LNCAP (cell line): Measurements from ENCODE around the gene CLPTM1L.

Experiments used
- CTCF ChIP-seq: fragments of 450-650 bp; IDR thresholded peaks from 2 replicates; pipeline ENCODE4 v1.5.1; 2017; ENCODE audit warnings: mild to moderate bottlenecking

CLPTM1L gene

GRCh38 chr5:1323803-1324173 lies 21.1 kb downstream of the CLPTM1L start:
- no peak for TF ChIP-seq CTCF

GRCh38 chr5:1322955-1323802 lies 21.7 kb downstream of the CLPTM1L start:
- TF ChIP-seq CTCF: no peak

- TF ChIP-seq CTCF: no peak
These were observed 22.6 kb downstream of the CLPTM1L start for GRCh38 chr5:1322036-1322900.

GRCh38 chr5:1321576-1321975 lies 23.3 kb downstream of the CLPTM1L start:
- no peak for TF ChIP-seq CTCF

- no peak for TF ChIP-seq CTCF
These were observed 24.2 kb downstream of the CLPTM1L start for GRCh38 chr5:1320436-1321344.

GRCh38 chr5:1319436-1320256 lies 25.3 kb downstream of the CLPTM1L start:
- TF ChIP-seq CTCF: no peak
